CD8-positive, alpha-beta memory T cell (primary cell): ENCODE measurements around the gene CYSRT1. TPM values are rescaled to one million over a fixed set of nuclear protein-coding genes. Genes with fewer than 3 reads are reported as not detected.
A peak's percentile ranks its signal among the peaks of the same experiment; 100 is the strongest.

ENCODE experiments used
- CTCF ChIA-PET: fragments of 350-600 bp; sonication (Branson Sonifier 250); formaldehyde crosslinking; loops from one replicate; lab custom pipeline; 2021; ENCODE audit warnings: antibody characterized with exemption; lab: Charles Lee
- POLR2A ChIA-PET: fragments of 350-600 bp; sonication (Branson Sonifier 250); formaldehyde crosslinking; loops from one replicate; lab custom pipeline; 2021; ENCODE audit warnings: antibody characterized with exemption; lab: Charles Lee
- DNase-seq, 5 donors: peaks; one replicate each; pipeline versions ENCODE4 v3.0.0 to v3.0.0-alpha.2; 2020 to 2022; ENCODE audit warnings: mixed read lengths in 1 of 5
- H3K27ac ChIP-seq: one replicate; pipeline ENCODE4 v1.7.0; 2013; ENCODE audit warnings: low read depth, mild to moderate bottlenecking, low read length, moderate library complexity
- H3K27me3 ChIP-seq: 2 replicates; pipeline ENCODE4 v1.7.0; 2013; ENCODE audit warnings: low read length, mild to moderate bottlenecking; ENCODE audit not compliant: insufficient read depth, poor library complexity, severe bottlenecking
- H3K36me3 ChIP-seq: 2 replicates; pipeline ENCODE4 v1.7.0; 2013; ENCODE audit warnings: mild to moderate bottlenecking, low read length, moderate library complexity; ENCODE audit not compliant: insufficient read depth
- H3K4me1 ChIP-seq: 2 replicates; pipeline ENCODE4 v1.7.0; 2013; ENCODE audit warnings: mild to moderate bottlenecking, low read length, moderate library complexity; ENCODE audit not compliant: insufficient read depth
- H3K4me3 ChIP-seq: 2 replicates; pipeline ENCODE4 v1.7.0; 2013; ENCODE audit warnings: mild to moderate bottlenecking, low read length
- H3K9me3 ChIP-seq: 2 replicates; pipeline ENCODE4 v1.7.0; 2013; ENCODE audit warnings: mild to moderate bottlenecking, low read length
- H3K27ac Mint-ChIP-seq, 8 donors: one replicate each; pipeline ENCODE4 v1.8.0; 2020 to 2021; ENCODE audit warnings: mixed read lengths in 8 of 8, mild to moderate bottlenecking in 6 of 8, inconsistent platforms in 3 of 8, moderate library complexity in 3 of 8
- H3K27me3 Mint-ChIP-seq, 2 donors: one replicate each; pipeline ENCODE4 v1.8.0; 2020 to 2021; ENCODE audit warnings: mixed read lengths in 2 of 2, mild to moderate bottlenecking in 1 of 2, moderate library complexity in 1 of 2
- H3K36me3 Mint-ChIP-seq, 3 donors: one replicate each; pipeline ENCODE4 v1.8.0; 2020 to 2021; ENCODE audit warnings: mixed read lengths in 3 of 3, inconsistent platforms in 1 of 3, mild to moderate bottlenecking in 1 of 3
- H3K4me1 Mint-ChIP-seq, 3 donors: one replicate each; pipeline ENCODE4 v1.8.0; 2020 to 2021; ENCODE audit warnings: mixed read lengths in 3 of 3, inconsistent platforms in 1 of 3, mild to moderate bottlenecking in 1 of 3
- H3K4me3 Mint-ChIP-seq, 7 donors: one replicate each; pipeline ENCODE4 v1.8.0; 2020 to 2021; ENCODE audit warnings: mixed read lengths in 7 of 7, mild to moderate bottlenecking in 6 of 7, moderate library complexity in 4 of 7, inconsistent platforms in 2 of 7
- H3K9me3 Mint-ChIP-seq, 5 donors: one replicate each; pipeline ENCODE4 v1.8.0; 2020 to 2022; ENCODE audit warnings: mixed read lengths in 5 of 5, mild to moderate bottlenecking in 3 of 5, moderate library complexity in 2 of 5, inconsistent platforms in 1 of 5
- polyA plus RNA-seq: library from polyadenylated mRNA; unstranded; fragments of 300-500 nt; fragmentation: Illumina TruSeq; gene quantifications from one replicate; pipeline ENCODE4 v1.2.3, GENCODE V29; 2021
- total RNA-seq, 2 experiments: library from RNA; stranded (reverse); gene quantifications; one replicate each; pipeline ENCODE4 v1.2.3, GENCODE V29; 2021

Gene CYSRT1
- total and polyA plus RNA-seq, 3 experiments from 2014 or later, result 0.32 to 0.66 (median 0.58) TPM

GRCh38 chr9:137251490-137252268 lies 26.7 kb downstream of the CYSRT1 start:
- CTCF ChIA-PET, result interaction anchor here (6.2 kb wide), 1 partner anchor 11 kb away, joined by 43 read pairs; the partner anchor contains the start of gene TUBB4B
- Histone ChIP-seq H3K27ac (no peak overlapping the region), H3K4me1 (peaks cover 14% of the 10 kb centered on the region), H3K36me3 (no peaks in the 10 kb centered on the region), H3K9me3 (no peaks in the 10 kb centered on the region), H3K27me3 (no peaks in the 10 kb centered on the region), H3K4me3 (no peak overlapping the region)
- DNase-seq, result no peak
- H3K4me1 Mint-ChIP-seq, result peaks cover 7 to 16% (median 8%) of the 10 kb centered on the region in 3 donors
- H3K36me3 Mint-ChIP-seq, result peaks cover 0 to 9% (median 0%) of the 10 kb centered on the region in 3 donors
- no peaks in the 10 kb centered on the region for H3K9me3 Mint-ChIP-seq
- H3K4me3 Mint-ChIP-seq, result peak overlapping the region in 1 of 7 donors; percentile 27
- no peaks in the 10 kb centered on the region for H3K27me3 Mint-ChIP-seq
- no peak overlapping the region for H3K27ac Mint-ChIP-seq
- POLR2A ChIA-PET, result no interaction called here

DNA sequence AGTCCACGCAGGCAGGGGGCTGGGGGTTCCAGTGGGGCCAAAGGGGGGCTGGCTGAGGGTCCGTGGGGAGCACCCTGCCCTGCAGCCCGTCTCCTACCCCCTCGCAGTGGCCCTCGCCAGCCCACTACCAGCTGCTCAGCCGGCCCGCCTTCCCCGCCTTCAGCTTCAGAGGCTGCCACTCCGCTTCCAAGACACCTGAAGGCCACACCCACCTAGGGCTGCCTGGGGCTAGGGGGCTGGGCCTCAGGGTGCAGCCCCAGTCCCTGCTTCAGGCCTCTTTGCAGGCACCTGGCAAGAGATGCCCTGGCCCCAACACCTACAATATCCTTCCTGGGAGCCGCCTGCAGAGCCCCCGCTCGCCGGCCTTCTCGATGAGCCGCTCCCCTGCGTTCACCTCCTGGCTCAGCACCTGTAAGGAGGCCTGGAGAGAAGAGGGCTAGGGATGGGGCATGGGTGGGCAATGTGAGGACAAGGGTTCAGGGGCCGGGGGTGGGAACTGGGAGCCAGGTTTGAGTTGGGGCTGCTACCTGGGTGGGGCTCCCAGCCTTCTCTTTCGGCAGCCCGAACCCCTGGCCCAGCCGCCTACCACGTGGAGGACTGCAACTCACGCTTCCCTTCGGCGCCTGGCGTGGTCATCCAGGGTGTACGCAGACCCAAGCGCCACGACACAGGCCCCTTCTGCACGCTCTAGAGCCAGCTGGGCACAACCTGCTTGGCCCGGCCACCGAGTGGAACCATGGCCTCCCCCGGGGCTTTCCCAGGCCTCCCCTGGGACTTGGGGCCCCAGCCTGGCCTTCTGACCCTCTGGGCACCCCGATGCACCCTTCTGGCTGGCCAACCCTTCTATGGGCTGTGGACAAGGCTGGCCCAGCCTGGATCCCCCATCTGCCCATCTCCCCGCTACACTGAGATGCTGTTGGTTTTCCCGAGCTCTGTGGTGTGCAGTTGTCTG lies 27.9 kb downstream of the CYSRT1 start:
- CTCF ChIA-PET, result interaction anchor here (2.1 to 6.2 kb wide), 2 partner anchors 12 to 16 kb away, joined by 10 to 43 read pairs; partner anchors contain the start of gene TUBB4B
- no peaks in the 10 kb centered on the region for H3K9me3 Mint-ChIP-seq
- peak overlapping the region in 1 of 7 donors; percentile 52 for H3K4me3 Mint-ChIP-seq
- peaks cover 0 to 14% (median 0%) of the 10 kb centered on the region in 3 donors for H3K36me3 Mint-ChIP-seq
- POLR2A ChIA-PET, result interaction anchor here (5.4 kb wide), 1 partner anchor 11 kb away, joined by 83 read pairs; the partner anchor contains the start of gene TUBB4B
- Histone ChIP-seq H3K4me1 (peaks cover 18% of the 10 kb centered on the region), H3K9me3 (no peaks in the 10 kb centered on the region), H3K36me3 (no peaks in the 10 kb centered on the region), H3K27me3 (no peaks in the 10 kb centered on the region), H3K4me3 (no peak overlapping the region), H3K27ac (no peak overlapping the region)
- H3K27ac Mint-ChIP-seq, result no peak overlapping the region
- H3K27me3 Mint-ChIP-seq, result no peaks in the 10 kb centered on the region
- peaks cover 8 to 22% (median 11%) of the 10 kb centered on the region in 3 donors for H3K4me1 Mint-ChIP-seq
- DNase-seq, result no peak

DNA sequence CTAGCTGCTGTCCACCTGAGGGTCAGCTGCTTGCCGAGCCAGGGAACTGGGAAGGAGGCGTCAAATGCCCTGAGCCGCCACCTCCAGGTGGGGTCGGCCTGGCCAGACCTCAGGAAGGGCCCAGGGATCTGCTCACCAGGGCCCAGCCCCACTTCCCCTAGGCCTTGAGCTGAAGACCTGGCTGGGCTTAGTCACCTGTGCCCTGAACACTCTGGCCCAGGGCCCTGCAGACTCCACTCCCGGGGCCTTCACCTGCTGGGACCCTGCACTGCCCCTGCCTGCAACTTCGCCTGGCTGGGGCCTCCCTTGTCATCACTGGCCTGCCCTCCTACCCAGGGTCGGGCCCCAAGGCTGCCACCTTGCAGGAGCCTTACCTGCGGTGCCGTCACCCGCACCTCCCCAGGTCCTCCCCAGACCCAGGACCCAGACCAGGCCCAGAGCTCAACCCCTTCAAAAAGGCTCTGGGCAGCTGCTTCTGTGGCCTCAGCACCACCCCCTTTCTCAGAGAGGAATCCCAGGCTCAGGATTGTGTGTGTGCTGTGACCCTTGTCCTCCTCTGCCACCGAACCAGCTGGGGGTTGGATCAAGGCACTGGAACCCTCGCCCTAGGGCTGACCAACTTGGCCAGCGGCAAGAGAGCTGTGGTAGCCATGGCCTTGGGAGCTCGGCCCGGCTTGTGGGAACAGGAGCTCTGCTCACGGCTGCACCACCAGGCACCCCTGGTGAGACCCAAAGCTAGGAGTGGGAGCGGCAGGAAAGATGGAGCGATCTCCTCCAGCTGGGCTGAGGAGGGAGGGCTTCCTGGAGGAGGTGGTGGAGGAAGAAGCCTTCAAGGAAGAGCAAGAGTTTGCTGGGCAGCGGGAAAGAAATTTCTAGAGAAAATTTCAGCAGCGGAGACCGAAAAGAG lies 29.0 kb downstream of the CYSRT1 start:
- CTCF ChIA-PET, result interaction anchor here (1.2 to 6.2 kb wide), 4 partner anchors 13 to 124 kb away, joined by 3 to 43 read pairs (median 12); partner anchors contain the start of gene TUBB4B
- Mint-ChIP-seq H3K27ac (peak overlapping the region in 6 of 8 donors; percentile 57 to 97 (median 74)), H3K36me3 (peaks cover 0 to 24% (median 0%) of the 10 kb centered on the region in 3 donors), H3K4me1 (peaks cover 8 to 22% (median 11%) of the 10 kb centered on the region in 3 donors), H3K27me3 (no peaks in the 10 kb centered on the region), H3K9me3 (no peaks in the 10 kb centered on the region), H3K4me3 (peak overlapping the region; percentile 73 to 96 (median 87))
- peak overlapping the region; percentile 61 for H3K27ac ChIP-seq
- no peak for DNase-seq
- H3K36me3 ChIP-seq, result no peaks in the 10 kb centered on the region
- POLR2A ChIA-PET, result interaction anchor here (1.0 to 5.4 kb wide), 5 partner anchors 13 to 159 kb away, joined by 3 to 83 read pairs (median 4); partner anchors contain the start of genes NDOR1, TMEM203, TPRN and TUBB4B
- H3K27me3 ChIP-seq, result no peaks in the 10 kb centered on the region
- H3K4me1 ChIP-seq, result peaks cover 18% of the 10 kb centered on the region
- H3K9me3 ChIP-seq, result no peaks in the 10 kb centered on the region
- H3K4me3 ChIP-seq, result no peak overlapping the region

DNA sequence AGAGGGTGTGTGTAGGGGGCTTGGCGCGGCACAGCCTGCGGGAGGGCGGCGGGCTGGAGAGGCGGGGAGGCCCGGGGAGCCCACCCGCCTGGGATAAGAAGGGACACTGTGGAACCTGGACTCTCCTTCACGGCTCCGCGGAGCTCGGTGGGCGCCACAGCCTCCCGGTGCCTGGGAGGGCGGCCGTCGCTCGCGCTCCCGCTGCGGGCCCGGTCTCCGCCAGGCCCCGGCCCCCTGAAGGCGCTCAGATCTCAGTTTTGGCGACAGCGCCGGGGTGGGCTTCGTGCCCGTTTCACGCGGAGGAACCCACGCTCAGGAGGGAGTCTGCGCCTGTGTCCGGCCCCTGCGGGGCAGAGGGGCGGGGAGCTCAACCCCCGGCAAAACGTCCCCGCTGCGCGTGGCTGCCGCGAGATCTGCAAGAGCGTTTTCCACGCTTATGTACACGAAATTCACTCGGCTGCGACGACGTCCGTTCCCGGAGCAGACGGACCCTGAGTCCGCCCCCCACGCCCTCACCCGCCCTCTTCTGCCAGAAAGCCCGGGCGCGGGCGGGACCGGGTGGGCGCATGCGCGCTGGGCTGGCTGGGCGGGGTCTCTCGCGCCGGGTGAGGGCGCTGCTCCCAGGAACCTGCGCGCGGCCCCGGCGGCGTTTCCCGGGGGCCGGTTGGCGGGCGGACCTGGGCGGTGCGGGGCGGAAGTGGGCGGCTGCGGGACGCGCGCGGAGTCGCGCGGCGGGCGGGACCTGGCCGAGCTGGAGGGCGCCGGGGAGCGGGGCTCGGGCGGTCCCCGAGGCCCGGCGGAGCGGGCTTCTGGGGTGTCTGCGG lies 29.9 kb downstream of the CYSRT1 start, which contains the start of gene NELFB:
Gene NELFB (plus strand): TSS at position 704 of the 824 bp plus-strand sequence.
- H3K4me3 Mint-ChIP-seq, result peak within 1 kb of the TSS; percentile 86 to 96 (median 88)

GRCh38 chr9:137255448-137256114 lies 30.6 kb downstream of the CYSRT1 start:
- CTCF ChIA-PET, result interaction anchor here (1.4 to 6.2 kb wide), 5 partner anchors 15 to 168 kb away, joined by 5 to 43 read pairs (median 7); partner anchors contain the start of genes EXD3, NOXA1 and TUBB4B

More for the DNA sequence above, 29.9 kb downstream of the CYSRT1 start, which contains the start of gene NELFB:
- Histone ChIP-seq H3K36me3 (no peaks in the 10 kb centered on the region), H3K9me3 (no peaks in the 10 kb centered on the region), H3K4me1 (peaks cover 18% of the 10 kb centered on the region), H3K27me3 (no peaks in the 10 kb centered on the region), H3K4me3 (peak within 1 kb of the TSS; percentile 77), H3K27ac (peak within 1 kb of the TSS; percentile 73)
- peaks cover 0 to 29% (median 0%) of the 10 kb centered on the region in 3 donors for H3K36me3 Mint-ChIP-seq
- peaks cover 8 to 25% (median 11%) of the 10 kb centered on the region in 3 donors for H3K4me1 Mint-ChIP-seq
- H3K27me3 Mint-ChIP-seq, result no peaks in the 10 kb centered on the region
- POLR2A ChIA-PET, result interaction anchor here (1.0 to 5.4 kb wide), 5 partner anchors 13 to 160 kb away, joined by 3 to 83 read pairs (median 4); partner anchors contain the start of genes NDOR1, TMEM203, TPRN and TUBB4B
- H3K9me3 Mint-ChIP-seq, result no peaks in the 10 kb centered on the region
- peak; percentile 94 to 97 (median 95) for DNase-seq
- peak within 1 kb of the TSS in 7 of 8 donors; percentile 61 to 97 (median 84) for H3K27ac Mint-ChIP-seq
- CTCF ChIA-PET, result interaction anchor here (1.2 to 6.2 kb wide), 6 partner anchors 14 to 169 kb away, joined by 3 to 43 read pairs (median 8); partner anchors contain the start of genes EXD3, NOXA1 and TUBB4B

More at GRCh38 chr9:137255448-137256114, 30.6 kb downstream of the CYSRT1 start:
- H3K9me3 Mint-ChIP-seq, result no peaks in the 10 kb centered on the region
- H3K4me1 Mint-ChIP-seq, result peaks cover 8 to 25% (median 11%) of the 10 kb centered on the region in 3 donors
- H3K36me3 ChIP-seq, result no peaks in the 10 kb centered on the region
- peak overlapping the region in 6 of 8 donors; percentile 47 to 93 (median 70) for H3K27ac Mint-ChIP-seq
- H3K36me3 Mint-ChIP-seq, result peaks cover 0 to 29% (median 0%) of the 10 kb centered on the region in 3 donors
- peaks cover 18% of the 10 kb centered on the region for H3K4me1 ChIP-seq
- no peaks in the 10 kb centered on the region for H3K27me3 ChIP-seq
- peak overlapping the region; percentile 72 for H3K4me3 ChIP-seq
- H3K4me3 Mint-ChIP-seq, result peak overlapping the region; percentile 86 to 93 (median 88)
- H3K27ac ChIP-seq, result peak overlapping the region; percentile 73
- POLR2A ChIA-PET, result interaction anchor here (1.2 to 5.4 kb wide), 2 partner anchors 14 to 55 kb away, joined by 3 to 83 read pairs; partner anchors contain the start of genes TPRN and TUBB4B
- no peaks in the 10 kb centered on the region for H3K27me3 Mint-ChIP-seq
- peak in 1 of 5 donors; percentile 37 for DNase-seq
- H3K9me3 ChIP-seq, result no peaks in the 10 kb centered on the region
